GM19043 (cell line): Measurements from ENCODE around the gene NCS1.

ENCODE experiments used
- ATAC-seq: cut with Tn5 transposase; IDR thresholded peaks from one replicate; pipeline ENCODE4 v1.9.1; 2021; ENCODE audit warnings: low read depth; ENCODE audit not compliant: unreplicated experiment

Gene NCS1

GRCh38 chr9:130192382-130192999, 20.3 kb downstream of the NCS1 start:
- ATAC-seq = no peak

- ATAC-seq = no peak
These were observed 20.9 kb downstream of the NCS1 start for GRCh38 chr9:130193103-130193502.

GRCh38 chr9:130193531-130194377, 21.6 kb downstream of the NCS1 start:
- no peak for ATAC-seq

- no peak for ATAC-seq
These were observed 22.3 kb downstream of the NCS1 start for GRCh38 chr9:130194378-130194932.

- no peak for ATAC-seq
These were observed 23.4 kb downstream of the NCS1 start for GRCh38 chr9:130195638-130196037.

- no peak for ATAC-seq
These were observed 24.4 kb downstream of the NCS1 start for GRCh38 chr9:130196643-130197042.

GRCh38 chr9:130197386-130197785, 25.2 kb downstream of the NCS1 start:
- no peak for ATAC-seq

- no peak for ATAC-seq
These were observed 25.7 kb downstream of the NCS1 start for GRCh38 chr9:130197888-130198287.

- no peak for ATAC-seq
These were observed 26.4 kb downstream of the NCS1 start for GRCh38 chr9:130198501-130199179.

GRCh38 chr9:130199605-130200004, 27.4 kb downstream of the NCS1 start:
- no peak for ATAC-seq

GRCh38 chr9:130200038-130200849, 28.0 kb downstream of the NCS1 start:
- no peak for ATAC-seq

- ATAC-seq = no peak
These were observed 29.2 kb downstream of the NCS1 start for GRCh38 chr9:130201399-130201873.

- no peak for ATAC-seq
These were observed 29.8 kb downstream of the NCS1 start for GRCh38 chr9:130201974-130202373.

GRCh38 chr9:130204341-130204740, 32.1 kb downstream of the NCS1 start:
- no peak for ATAC-seq

GRCh38 chr9:130204959-130205358, 32.8 kb downstream of the NCS1 start:
- no peak for ATAC-seq

- no peak for ATAC-seq
These were observed 33.7 kb downstream of the NCS1 start for GRCh38 chr9:130205912-130206311.

GRCh38 chr9:130206579-130206978, 34.4 kb downstream of the NCS1 start:
- ATAC-seq = no peak

- ATAC-seq = no peak
These were observed 35.2 kb downstream of the NCS1 start for GRCh38 chr9:130207241-130207992.

- no peak for ATAC-seq
These were observed 36.6 kb downstream of the NCS1 start for GRCh38 chr9:130208600-130209347.
